Measurements from ENCODE around the gene CALML5. TPM values are rescaled to one million over a fixed set of nuclear protein-coding genes. Genes with fewer than 3 reads are reported as not detected.

CALML5 gene
- total and polyA plus RNA-seq, 2 donors (not counting 1 experiment from before 2014, with no cell fraction given), result not detected

GRCh38 chr10:5523796-5524574 is 24.6 kb upstream of the CALML5 start:
- Histone ChIP-seq H4K20me1 (ENCODE audit: control insufficient read depth, extremely low read depth, insufficient read depth, low read length) (no peaks in the 10 kb centered on the region), H3K36me3 (ENCODE audit: control insufficient read depth, insufficient read depth, low read length) (no peaks in the 10 kb centered on the region), H3K4me2 (ENCODE audit: extremely low read depth, insufficient read depth, low read length) (no peak overlapping the region), H3K9me3 (ENCODE audit: control insufficient read depth, insufficient read depth, low read depth, low read length) (no peaks in the 10 kb centered on the region), H3K4me3 (replicated peaks in 1 of 4; ENCODE audit: control extremely low read depth in 1 of 4, insufficient read depth in 1 of 4, low read depth in 3 of 4, low read length in 4 of 4) (no peak overlapping the region), H2AFZ (ENCODE audit: low read length) (no peak overlapping the region), H3K4me1 (ENCODE audit: control insufficient read depth, extremely low read depth, insufficient read depth, low read length) (no peaks in the 10 kb centered on the region), H3K9ac (ENCODE audit: insufficient read depth, low read length) (no peak overlapping the region), H3K79me2 (ENCODE audit: control insufficient read depth, insufficient read depth, low read length) (no peaks in the 10 kb centered on the region), H3K27ac (ENCODE audit: insufficient read depth, low read length) (no peak overlapping the region), H3K27me3 (ENCODE audit: control insufficient read depth, insufficient read depth, low read length) (no peaks in the 10 kb centered on the region)
- DNase-seq (ENCODE audit: low read depth in 2 of 2), result no peak
- no peak for TF ChIP-seq EZH2 (IDR thresholded peaks at IDR 0.05; ENCODE audit: low read length, missing control alignments)
- no peak for TF ChIP-seq CTCF (conservative IDR thresholded peaks at IDR 0.05 in 1 of 2, IDR thresholded peaks at IDR 0.05 in 1 of 2; ENCODE audit: low read depth in 1 of 2, low read length in 2 of 2)

- Histone ChIP-seq H3K27ac (ENCODE audit: insufficient read depth, low read length) (no peak overlapping the region), H3K27me3 (ENCODE audit: control insufficient read depth, insufficient read depth, low read length) (peaks cover 4% of the 10 kb centered on the region), H4K20me1 (ENCODE audit: control insufficient read depth, extremely low read depth, insufficient read depth, low read length) (no peaks in the 10 kb centered on the region), H3K36me3 (ENCODE audit: control insufficient read depth, insufficient read depth, low read length) (no peaks in the 10 kb centered on the region), H3K4me3 (replicated peaks in 1 of 4; ENCODE audit: control extremely low read depth in 1 of 4, insufficient read depth in 1 of 4, low read depth in 3 of 4, low read length in 4 of 4) (no peak overlapping the region), H3K79me2 (ENCODE audit: control insufficient read depth, insufficient read depth, low read length) (no peaks in the 10 kb centered on the region), H3K9me3 (ENCODE audit: control insufficient read depth, insufficient read depth, low read depth, low read length) (no peaks in the 10 kb centered on the region), H3K4me2 (ENCODE audit: extremely low read depth, insufficient read depth, low read length) (no peak overlapping the region), H3K4me1 (ENCODE audit: control insufficient read depth, extremely low read depth, insufficient read depth, low read length) (no peaks in the 10 kb centered on the region), H3K9ac (ENCODE audit: insufficient read depth, low read length) (no peak overlapping the region), H2AFZ (ENCODE audit: low read length) (no peak overlapping the region)
- DNase-seq (ENCODE audit: low read depth in 2 of 2), result no peak
- TF ChIP-seq EZH2 (IDR thresholded peaks at IDR 0.05; ENCODE audit: low read length, missing control alignments) (no peak), CTCF (conservative IDR thresholded peaks at IDR 0.05 in 1 of 2, IDR thresholded peaks at IDR 0.05 in 1 of 2; ENCODE audit: low read depth in 1 of 2, low read length in 2 of 2) (no peak)
These were observed 23.7 kb upstream of the CALML5 start for GRCh38 chr10:5522913-5523560.

- Histone ChIP-seq H3K4me1 (ENCODE audit: control insufficient read depth, extremely low read depth, insufficient read depth, low read length) (no peaks in the 10 kb centered on the region), H3K36me3 (ENCODE audit: control insufficient read depth, insufficient read depth, low read length) (no peaks in the 10 kb centered on the region), H3K79me2 (ENCODE audit: control insufficient read depth, insufficient read depth, low read length) (no peaks in the 10 kb centered on the region), H4K20me1 (ENCODE audit: control insufficient read depth, extremely low read depth, insufficient read depth, low read length) (no peaks in the 10 kb centered on the region), H3K9ac (ENCODE audit: insufficient read depth, low read length) (no peak overlapping the region), H3K4me3 (replicated peaks in 1 of 4; ENCODE audit: control extremely low read depth in 1 of 4, insufficient read depth in 1 of 4, low read depth in 3 of 4, low read length in 4 of 4) (no peak overlapping the region), H3K9me3 (ENCODE audit: control insufficient read depth, insufficient read depth, low read depth, low read length) (no peaks in the 10 kb centered on the region), H3K27me3 (ENCODE audit: control insufficient read depth, insufficient read depth, low read length) (peaks cover 20% of the 10 kb centered on the region), H3K27ac (ENCODE audit: insufficient read depth, low read length) (no peak overlapping the region), H2AFZ (ENCODE audit: low read length) (no peak overlapping the region), H3K4me2 (ENCODE audit: extremely low read depth, insufficient read depth, low read length) (no peak overlapping the region)
- no peak for DNase-seq (ENCODE audit: low read depth in 2 of 2)
- TF ChIP-seq CTCF (conservative IDR thresholded peaks at IDR 0.05 in 1 of 2, IDR thresholded peaks at IDR 0.05 in 1 of 2; ENCODE audit: low read depth in 1 of 2, low read length in 2 of 2), result no peak
- TF ChIP-seq EZH2 (IDR thresholded peaks at IDR 0.05; ENCODE audit: low read length, missing control alignments), result no peak
These were observed 19.7 kb upstream of the CALML5 start for GRCh38 chr10:5519054-5519453.
